ENCODE data around the gene WDPCP.

DNA sequence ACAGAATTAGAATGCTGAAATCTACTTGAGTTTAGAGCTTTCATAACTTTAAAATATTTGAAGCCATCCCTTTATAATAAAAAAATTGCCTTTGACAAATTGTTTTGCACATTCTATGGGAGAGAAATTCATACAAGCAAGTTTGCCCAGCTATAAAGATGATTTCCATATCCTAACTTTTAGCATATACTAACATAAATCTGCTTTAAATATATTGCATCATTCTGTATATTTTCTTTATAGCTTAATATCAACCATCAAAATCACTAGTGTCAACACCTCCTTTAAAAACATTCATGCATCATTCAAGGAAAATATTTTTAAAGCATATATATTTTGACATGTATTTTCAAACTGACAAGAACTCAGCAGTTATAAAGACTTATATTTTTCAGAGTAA lies 49.9 kb downstream of the WDPCP start:
- no peak for TF ChIP-seq EZH2 (IDR thresholded peaks at IDR 0.05; ENCODE audit: borderline replicate concordance, low read length)
- TF ChIP-seq, protein P1, sequence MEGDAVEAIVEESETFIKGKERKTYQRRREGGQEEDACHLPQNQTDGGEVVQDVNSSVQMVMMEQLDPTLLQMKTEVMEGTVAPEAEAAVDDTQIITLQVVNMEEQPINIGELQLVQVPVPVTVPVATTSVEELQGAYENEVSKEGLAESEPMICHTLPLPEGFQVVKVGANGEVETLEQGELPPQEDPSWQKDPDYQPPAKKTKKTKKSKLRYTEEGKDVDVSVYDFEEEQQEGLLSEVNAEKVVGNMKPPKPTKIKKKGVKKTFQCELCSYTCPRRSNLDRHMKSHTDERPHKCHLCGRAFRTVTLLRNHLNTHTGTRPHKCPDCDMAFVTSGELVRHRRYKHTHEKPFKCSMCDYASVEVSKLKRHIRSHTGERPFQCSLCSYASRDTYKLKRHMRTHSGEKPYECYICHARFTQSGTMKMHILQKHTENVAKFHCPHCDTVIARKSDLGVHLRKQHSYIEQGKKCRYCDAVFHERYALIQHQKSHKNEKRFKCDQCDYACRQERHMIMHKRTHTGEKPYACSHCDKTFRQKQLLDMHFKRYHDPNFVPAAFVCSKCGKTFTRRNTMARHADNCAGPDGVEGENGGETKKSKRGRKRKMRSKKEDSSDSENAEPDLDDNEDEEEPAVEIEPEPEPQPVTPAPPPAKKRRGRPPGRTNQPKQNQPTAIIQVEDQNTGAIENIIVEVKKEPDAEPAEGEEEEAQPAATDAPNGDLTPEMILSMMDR (conservative IDR thresholded peaks at IDR 0.05 in 1 of 2, IDR thresholded peaks at IDR 0.05 in 1 of 2; ENCODE audit: extremely low read depth in 1 of 2, insufficient read depth in 1 of 2, low read depth in 1 of 2, low read length in 2 of 2) = no peak

Measured in mammary epithelial cell (primary cell).